Hepatic stellate cell (primary cell): ENCODE results near the gene RBMS1.

Experiments used
- DNase-seq: peaks from one replicate; pipeline ENCODE4 v3.0.0; 2011; ENCODE audit warnings: low spot score

RBMS1 gene

DNA sequence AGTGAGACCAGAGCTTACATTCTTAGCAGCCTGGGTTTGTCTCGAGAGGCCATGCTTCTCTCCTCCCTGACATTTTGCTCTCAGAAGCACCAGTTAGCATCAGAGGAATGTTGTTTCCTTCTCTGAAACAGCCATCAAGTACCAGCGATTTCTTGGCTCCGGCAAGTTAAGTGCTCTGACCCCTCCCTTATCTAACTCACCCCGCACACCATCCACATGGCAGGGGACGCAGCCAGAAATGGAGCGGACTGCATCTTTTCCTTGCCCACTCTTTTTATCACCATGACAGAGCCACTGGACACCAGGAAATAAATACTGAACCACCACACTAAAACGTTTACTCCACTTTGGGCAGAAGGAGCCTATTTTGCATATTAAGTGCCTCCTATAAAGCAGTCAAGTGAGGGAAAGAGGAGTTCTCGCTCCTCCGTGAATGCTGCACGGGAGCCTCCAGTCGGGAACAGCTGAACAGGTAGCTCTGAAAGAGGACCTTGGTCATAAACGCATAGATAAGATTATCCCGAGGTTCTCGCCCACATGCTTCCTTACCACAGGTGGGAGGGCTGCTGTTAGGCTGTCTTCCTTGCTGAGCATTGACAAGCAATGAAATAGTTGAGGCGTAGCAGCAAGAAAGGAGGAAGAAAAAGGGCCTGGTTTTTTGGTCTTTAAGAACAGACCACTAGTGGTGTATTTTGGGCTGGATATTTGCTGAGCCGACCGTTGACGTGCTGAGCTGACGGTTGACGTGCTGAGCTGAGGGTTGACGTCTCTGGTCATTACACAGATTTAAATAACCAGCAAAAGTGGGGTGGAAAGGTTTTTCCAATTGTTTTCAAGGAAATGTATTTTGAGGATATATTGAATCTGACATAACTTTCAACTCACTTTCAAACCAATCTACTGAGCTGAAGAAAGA is 222.2 kb downstream of the RBMS1 start:
- peak; percentile 6 for DNase-seq

DNA sequence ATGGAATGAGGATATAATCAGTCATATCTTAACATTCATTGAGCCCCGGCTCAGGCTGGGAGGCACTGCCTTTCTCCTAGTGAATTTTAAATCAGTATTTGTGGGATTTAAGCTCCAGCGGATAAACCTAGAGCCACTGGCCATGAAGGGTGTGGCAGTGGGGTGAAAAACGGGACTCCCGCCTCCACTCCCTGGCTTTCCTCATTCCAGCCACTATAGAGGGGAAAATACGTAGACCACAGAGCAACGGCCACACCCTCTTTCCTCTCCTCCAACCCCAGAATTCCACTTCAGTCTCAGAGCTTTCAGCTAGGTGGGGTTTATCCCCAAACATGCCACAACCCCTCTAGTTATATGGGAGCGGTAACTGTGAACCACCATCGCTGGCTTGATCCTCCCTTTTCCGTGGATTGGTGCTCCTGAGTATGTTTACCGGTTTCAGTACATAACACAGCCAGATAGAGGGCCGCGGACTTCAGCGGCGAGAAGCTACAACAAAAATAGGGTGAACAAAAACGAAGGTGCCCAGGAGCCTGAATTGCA is 223.0 kb downstream of the RBMS1 start:
- DNase-seq, result peak; percentile 48

DNA sequence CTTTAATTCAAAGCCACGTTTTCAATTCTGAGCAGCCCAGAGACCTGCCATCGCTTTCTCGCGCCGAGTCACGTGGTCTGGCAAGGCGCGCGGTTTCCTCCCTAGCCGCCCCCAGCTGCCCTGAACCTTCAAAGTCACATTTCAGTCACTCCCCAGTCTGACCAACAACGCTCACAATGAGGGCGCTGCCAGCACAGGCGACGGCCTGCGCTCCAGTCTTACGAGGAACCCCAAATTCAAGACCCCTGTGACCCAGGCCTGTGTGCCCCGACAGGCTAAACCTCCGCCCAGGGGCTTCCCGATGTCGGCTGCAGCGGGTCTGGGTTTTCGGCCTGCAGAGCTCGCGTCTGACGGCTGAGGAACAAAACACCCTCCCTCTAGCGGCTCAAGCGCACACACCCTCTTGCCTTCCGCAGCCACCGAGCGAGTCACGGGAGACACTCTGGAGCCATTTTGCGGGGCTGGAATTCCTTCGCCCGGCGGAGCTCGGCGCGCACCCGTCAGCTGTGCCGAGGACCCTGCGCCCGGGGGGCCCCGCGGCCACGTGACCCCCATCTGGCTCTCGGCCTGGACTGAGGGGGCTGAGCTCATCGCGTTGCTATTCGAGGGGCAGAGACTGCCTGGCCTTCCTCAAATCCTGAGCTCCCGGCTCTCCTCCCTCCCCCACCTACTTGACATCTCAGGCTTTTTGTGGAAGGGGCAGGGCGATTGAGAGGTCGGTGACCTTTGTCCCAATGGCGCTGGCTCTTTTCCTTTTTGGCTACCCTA is 223.6 kb downstream of the RBMS1 start:
- peak; percentile 89 for DNase-seq

DNA sequence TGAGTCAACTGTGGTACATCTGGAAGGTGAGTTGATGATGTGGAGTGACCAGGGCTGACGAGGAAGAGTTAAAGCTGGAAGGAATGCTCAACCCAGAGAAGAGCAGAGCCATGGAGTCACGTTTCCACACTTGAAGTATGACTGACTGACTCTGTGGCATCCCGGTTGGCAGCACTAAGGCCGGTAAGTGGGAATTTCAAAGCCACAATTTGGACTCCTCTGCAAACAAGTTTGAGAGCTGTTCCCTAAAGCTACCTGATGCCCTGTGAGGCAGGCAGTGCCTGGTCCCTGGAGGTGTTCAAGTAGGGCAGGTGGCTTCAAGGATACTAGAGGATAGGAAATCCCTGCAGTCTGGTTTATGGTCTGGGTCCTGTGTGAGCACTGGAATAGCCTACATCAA is 224.2 kb downstream of the RBMS1 start:
- DNase-seq, result no peak

DNA sequence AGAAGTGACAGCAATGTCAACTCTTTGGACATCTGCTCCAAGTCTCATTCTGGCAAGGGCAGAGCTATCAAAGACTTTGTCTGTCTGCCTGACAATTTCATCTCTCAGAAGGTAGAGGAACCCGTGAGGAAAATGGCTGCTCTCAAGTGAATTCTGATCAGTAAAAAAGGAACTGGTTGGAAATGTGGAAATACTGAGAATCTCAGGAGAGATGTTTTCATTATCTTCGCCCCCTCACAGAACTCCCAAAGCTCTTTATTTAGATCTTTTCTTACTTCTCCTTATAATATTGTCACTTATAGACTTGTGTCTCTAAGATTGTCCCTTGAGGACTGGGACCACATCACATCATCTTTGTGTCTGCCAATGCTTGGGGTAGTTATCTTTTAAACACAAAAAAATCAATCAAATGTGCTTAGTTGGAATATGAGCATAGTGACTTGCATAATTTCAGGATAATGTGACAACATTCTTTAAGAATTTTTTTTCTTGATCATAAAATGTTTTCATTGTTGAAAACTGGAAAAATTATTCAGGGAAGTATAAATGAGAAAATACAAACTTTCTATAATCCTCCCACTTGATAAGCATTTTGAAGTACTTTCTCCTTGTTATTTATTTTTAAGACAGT is 225.3 kb downstream of the RBMS1 start:
- DNase-seq, result no peak

DNA sequence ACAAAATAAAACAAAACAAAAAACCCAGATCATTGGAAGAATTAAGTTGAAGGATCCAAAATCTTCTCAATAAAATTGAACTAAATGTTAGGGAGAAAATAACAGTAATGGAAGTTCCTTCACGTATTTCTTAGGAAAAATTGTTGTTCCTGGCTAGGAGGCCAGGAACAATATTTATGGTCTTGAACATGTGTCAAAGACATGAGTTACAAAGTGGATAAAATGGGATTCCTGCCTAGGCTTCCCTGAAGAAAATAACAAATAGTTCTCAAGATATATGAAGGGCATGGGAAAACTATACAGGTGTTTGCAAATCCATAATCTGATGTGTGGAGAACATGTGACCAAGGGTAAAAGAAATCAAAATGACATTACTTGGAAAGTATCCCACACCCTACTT is 225.9 kb downstream of the RBMS1 start:
- DNase-seq, result no peak

GRCh38 chr2:160267022-160267421 is 226.6 kb downstream of the RBMS1 start:
- no peak for DNase-seq

DNA sequence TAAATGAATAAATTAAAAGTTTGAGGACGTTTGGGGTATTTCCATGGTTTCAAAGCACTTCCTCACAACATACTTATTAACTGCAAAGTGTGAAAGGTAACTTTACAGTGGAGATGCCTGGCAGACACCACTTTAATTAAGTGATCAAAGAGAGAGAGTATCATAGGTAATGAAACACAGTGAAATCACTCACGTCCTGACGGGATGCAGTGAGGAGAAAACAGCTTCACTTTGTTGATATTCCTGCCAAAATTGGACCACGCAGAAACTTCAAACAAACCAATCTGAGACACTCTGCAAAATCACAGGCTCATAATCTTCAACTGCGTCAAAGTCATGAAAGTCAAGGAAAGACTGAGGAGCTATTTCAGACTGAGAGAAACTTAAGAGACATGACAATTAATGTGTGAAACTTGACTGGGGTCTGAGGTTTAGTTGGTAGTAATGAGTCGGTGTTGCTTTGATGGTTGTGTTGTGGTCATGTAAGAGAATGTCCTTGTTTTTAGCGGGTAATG is 227.5 kb downstream of the RBMS1 start:
- DNase-seq, result no peak

DNA sequence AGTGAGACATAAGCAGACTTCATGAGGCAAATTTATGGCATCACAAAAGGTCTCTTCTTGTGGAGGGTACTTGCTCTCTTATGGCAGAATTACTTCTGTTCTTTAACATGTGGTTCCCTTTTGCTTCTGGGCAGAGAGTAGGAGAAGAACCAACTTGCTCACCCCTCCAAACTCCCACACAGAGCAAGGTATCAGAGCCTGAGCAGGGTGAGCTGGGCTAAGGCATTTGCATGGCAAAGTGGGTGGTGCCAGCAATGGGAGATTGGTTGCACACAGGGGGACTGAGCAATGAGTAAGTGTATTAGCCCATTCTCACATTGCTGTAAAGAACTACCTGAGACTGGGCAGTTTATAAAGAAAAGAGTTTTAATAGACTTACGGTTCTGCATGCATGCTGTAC is 229.3 kb downstream of the RBMS1 start:
- DNase-seq, result no peak

DNA sequence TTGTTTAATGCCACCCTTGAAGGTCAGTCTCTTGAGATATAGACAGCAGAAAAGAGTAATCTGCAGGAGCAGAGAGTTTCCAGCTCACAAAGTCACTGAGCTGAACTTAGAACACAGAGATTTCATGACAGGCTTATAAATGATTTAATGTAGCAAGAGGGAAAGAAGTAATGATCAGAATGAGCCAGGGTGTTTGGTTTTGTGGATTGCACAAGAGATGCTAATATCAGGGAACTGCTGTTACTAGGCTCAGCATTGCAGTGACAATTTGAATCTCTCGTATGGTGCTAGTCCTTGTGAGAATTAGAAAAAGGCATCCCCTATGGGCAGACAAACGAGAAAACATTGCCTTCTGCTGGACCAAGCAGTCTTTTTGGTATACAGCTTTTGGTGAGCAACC is 231.9 kb downstream of the RBMS1 start:
- DNase-seq, result no peak

- DNase-seq, result no peak
These were observed 235.2 kb downstream of the RBMS1 start for GRCh38 chr2:160258492-160258805.

- no peak for DNase-seq
These were observed 235.7 kb downstream of the RBMS1 start for GRCh38 chr2:160257743-160258491.

GRCh38 chr2:160257041-160257742 is 236.4 kb downstream of the RBMS1 start:
- DNase-seq, result no peak

- no peak for DNase-seq
These were observed 237.1 kb downstream of the RBMS1 start for GRCh38 chr2:160256507-160256906.

DNA sequence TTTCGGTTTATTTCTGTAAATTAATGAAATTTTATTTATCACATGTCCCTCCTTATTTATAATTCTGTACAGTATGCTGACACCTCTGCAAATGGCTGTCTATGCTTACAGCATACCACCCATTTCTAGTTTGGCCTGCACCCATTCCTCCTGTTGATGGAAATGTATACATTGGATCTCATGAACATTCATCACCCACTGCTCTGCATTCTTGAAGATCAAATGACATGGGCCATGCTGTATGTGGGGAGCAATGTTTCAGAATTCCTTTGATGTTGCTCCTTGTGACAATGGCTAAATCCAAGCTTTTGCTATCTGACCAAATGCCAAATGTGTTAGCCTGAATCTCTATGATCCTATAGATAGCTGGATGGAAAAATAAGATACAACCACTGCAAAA is 238.2 kb downstream of the RBMS1 start:
- no peak for DNase-seq

DNA sequence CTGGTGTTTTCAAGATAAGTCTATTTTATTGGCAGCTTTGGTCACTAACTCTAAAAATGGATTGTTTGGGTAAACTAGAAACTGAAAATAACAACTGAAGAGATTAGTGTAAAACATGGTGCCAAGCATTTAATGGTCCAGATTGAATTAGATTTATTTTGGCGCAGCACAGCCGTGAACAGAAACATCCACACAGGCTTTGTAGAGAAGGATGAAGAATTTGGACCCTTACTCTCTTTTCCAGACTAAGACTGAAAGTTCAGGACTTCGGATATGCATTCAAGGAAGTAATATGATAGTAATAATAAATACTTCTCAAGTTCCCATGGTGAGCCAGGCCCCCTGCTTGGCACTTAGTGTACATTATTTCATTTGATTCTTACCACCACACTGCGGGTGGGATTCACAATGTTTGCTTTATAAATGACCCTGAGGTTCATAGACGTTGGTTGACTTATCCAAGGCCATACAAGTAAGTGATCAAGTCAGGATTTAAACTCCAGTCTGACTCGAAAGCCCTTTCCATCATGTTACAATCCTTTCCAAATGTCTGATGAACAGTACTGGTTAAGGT is 239.3 kb downstream of the RBMS1 start:
- DNase-seq, result no peak

- DNase-seq, result no peak
These were observed 240.0 kb downstream of the RBMS1 start for GRCh38 chr2:160253440-160254188.

- DNase-seq, result no peak
These were observed 240.7 kb downstream of the RBMS1 start for GRCh38 chr2:160252900-160253299.

- DNase-seq, result no peak
These were observed 241.2 kb downstream of the RBMS1 start for GRCh38 chr2:160252278-160252887.

DNA sequence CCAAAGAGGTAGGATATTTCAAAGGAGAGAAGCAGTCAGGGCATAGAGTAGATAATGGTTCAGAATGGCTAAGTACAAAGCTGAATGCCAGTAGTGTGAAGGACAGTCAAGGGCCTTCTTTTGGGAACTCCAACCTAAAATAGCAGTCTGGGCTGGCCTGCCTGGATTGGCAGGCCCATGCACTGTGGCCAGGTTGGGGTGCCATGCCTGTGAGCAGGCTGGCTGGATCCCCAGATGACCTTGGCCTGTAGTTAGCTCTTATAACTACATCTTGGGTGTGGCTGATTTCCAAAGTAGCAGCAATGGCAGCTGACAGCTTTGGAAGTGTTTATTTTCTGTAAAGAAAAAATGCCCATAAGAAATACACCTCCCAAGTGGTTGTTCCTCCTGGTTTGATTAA is 242.0 kb downstream of the RBMS1 start:
- DNase-seq, result no peak
